Tibial nerve (tissue), 4 donors: ENCODE measurements around the gene NPIPB2. TPM values are rescaled to one million over a fixed set of nuclear protein-coding genes. Genes with fewer than 3 reads are reported as not detected.
"Not testable (repeated sequence)": the region's sequence is repeated elsewhere in the genome, so short reads cannot be mapped to it uniquely, and the experiment has no call there.

Experiments used
- DNase-seq, 2 donors: peaks; one replicate each; pipeline ENCODE4 v3.0.0-alpha.2; 2019; ENCODE audit warnings: low spot score in 2 of 2
- H3K27ac ChIP-seq, 4 donors: fragments of 200-600 bp; sonication (generic) in 3 of 4; one replicate each; pipeline ENCODE4 v1.5.1; 2017 to 2019; ENCODE audit warnings: mild to moderate bottlenecking in 1 of 4
- H3K27me3 ChIP-seq, 2 donors: fragments of 200-600 bp; sonication (generic) in 1 of 2; one replicate each; pipeline versions ENCODE4 v1.5.1 to v1.6.0; 2017 to 2019
- H3K36me3 ChIP-seq, 3 donors: fragments of 200-600 bp; sonication (generic); one replicate each; pipeline ENCODE4 v1.5.1; 2018 to 2019
- H3K4me1 ChIP-seq, 4 donors: fragments of 200-600 bp; sonication (generic) in 3 of 4; one replicate each; pipeline ENCODE4 v1.5.1; 2017 to 2019
- H3K4me3 ChIP-seq, 4 donors: fragments of 200-600 bp; sonication (generic) in 3 of 4; one replicate each; pipeline ENCODE4 v1.5.1; 2017 to 2019; ENCODE audit warnings: mild to moderate bottlenecking in 1 of 4, moderate library complexity in 1 of 4
- H3K9me3 ChIP-seq, 4 donors: fragments of 200-600 bp; sonication (generic) in 3 of 4; one replicate each; pipeline ENCODE4 v1.5.1; 2017 to 2019
- CTCF ChIP-seq, 5 experiments: fragments of 200-600 bp in 3 of 5; fragments of 450-650 bp in 2 of 5; sonication (generic) in 3 of 5; IDR thresholded peaks; one replicate each; pipeline ENCODE4 v1.5.1; 2016 to 2019; ENCODE audit warnings: antibody characterized with exemption in 5 of 5, mild to moderate bottlenecking in 3 of 5, moderate library complexity in 2 of 5
- EP300 ChIP-seq, 2 donors: sonication (generic); formaldehyde crosslinking; IDR thresholded peaks; one replicate each; pipeline ENCODE4 v1.6.1; 2017; ENCODE audit warnings: antibody characterized with exemption in 2 of 2, mild to moderate bottlenecking in 1 of 2
- POLR2A ChIP-seq, 2 donors: fragments of 450-650 bp; IDR thresholded peaks; one replicate each; pipeline ENCODE4 v1.6.1; 2017; ENCODE audit warnings: antibody characterized with exemption in 2 of 2, mild to moderate bottlenecking in 2 of 2, moderate library complexity in 2 of 2
- WGBS, 2 donors: methylation state at CpG; one replicate each; pipeline ENCODE4 v1.1.5; 2018; 5-methylcytosine and 5-hydroxymethylcytosine counted together
- total RNA-seq, 4 donors: library from RNA; depleted of rRNA; stranded (reverse); fragments of >200 nt; gene quantifications; one replicate each; pipeline ENCODE4 v1.1.0, GENCODE V29; 2016

The NPIPB2 gene
- total RNA-seq, 4 donors from 2014 or later = 6.8 to 12.6 (median 8.3) TPM

DNA sequence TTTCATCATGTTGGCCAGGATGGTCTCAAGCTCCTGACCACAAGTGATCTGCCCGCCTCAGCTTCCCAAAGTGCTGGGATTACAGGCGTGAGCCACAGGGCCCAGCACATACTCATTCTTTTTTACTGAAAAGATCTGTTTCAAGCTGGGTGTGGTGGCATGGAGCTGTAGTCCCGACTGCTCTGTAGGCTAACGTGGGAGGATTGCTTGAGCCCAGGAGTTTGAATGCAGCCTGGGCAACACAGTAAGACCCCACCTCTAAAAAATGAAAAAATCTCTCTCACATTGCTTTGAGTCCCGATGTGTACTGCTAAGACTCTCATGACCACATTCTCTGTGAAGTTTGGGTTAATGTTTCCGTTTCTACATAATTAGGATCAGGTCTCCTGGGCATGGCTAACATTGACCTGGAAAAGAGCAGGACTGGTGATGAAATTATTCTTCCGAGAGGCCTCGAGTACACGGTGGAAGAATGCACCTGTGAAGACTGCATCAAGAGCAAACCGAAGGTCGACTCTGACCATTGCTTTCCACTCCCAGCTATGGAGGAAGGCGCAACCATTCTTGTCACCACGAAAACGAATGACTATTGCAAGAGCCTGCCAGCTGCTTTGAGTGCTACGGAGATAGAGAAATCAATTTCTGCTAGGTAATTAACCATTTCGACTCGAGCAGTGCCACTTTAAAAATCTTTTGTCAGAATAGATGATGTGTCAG is 25.5 kb upstream of the NPIPB2 start:
- 78 to 83% methylated on average over 17 of the region's 17 CpGs for WGBS, 2 donors
- DNase-seq = no peak
- H3K9me3 ChIP-seq = no peaks in the 10 kb centered on the region
- H3K36me3 ChIP-seq = no peaks in the 10 kb centered on the region
- no peak overlapping the region for H3K4me3 ChIP-seq
- H3K4me1 ChIP-seq = peaks cover 0 to 5% (median 0%) of the 10 kb centered on the region in 4 donors
- H3K27ac ChIP-seq = no peak overlapping the region
- H3K27me3 ChIP-seq = no peaks in the 10 kb centered on the region
- no peak for TF ChIP-seq EP300 (IDR thresholded peaks at IDR 0.05)
- TF ChIP-seq CTCF (IDR thresholded peaks at IDR 0.05) = no peak
- no peak for TF ChIP-seq POLR2A (IDR thresholded peaks at IDR 0.05)

DNA sequence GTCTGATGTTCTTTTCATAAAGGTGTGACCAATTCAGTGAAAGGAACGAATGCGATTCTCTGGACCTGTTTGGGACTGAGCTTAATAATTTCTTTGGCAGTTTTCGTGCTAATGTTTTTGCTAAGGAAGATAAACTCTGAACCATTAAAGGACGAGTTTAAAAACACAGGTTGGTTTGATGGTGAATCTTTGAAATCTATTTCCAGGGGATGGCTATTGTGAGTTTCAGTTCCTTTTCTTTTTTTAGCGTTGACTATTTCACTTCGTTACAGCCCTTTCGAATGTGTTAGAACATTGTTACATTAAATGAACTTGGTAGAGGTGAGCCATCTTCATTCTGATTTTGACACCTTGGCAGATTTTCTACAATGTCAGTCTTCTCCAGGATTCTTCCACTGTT is 24.3 kb upstream of the NPIPB2 start:
- H3K36me3 ChIP-seq = no peaks in the 10 kb centered on the region
- H3K9me3 ChIP-seq = no peaks in the 10 kb centered on the region
- TF ChIP-seq CTCF (IDR thresholded peaks at IDR 0.05) (no peak), POLR2A (IDR thresholded peaks at IDR 0.05) (no peak), EP300 (IDR thresholded peaks at IDR 0.05) (no peak)
- peak overlapping the region in 1 of 4 donors; percentile 12 for H3K27ac ChIP-seq
- DNase-seq = no peak
- no peaks in the 10 kb centered on the region for H3K27me3 ChIP-seq
- peaks cover 0 to 5% (median 0%) of the 10 kb centered on the region in 4 donors for H3K4me1 ChIP-seq
- no peak overlapping the region for H3K4me3 ChIP-seq
- WGBS, 2 donors = 84 to 85% methylated on average over 7 of the region's 7 CpGs

- 48 to 58% methylated on average over 9 of the region's 9 CpGs for WGBS, 2 donors
- no peaks in the 10 kb centered on the region for H3K27me3 ChIP-seq
- DNase-seq = no peak
- TF ChIP-seq POLR2A (IDR thresholded peaks at IDR 0.05) = no peak
- no peak within 1 kb of the TSS for H3K4me3 ChIP-seq
- peak within 1 kb of the TSS in 1 of 4 donors; percentile 45 for H3K27ac ChIP-seq
- no peaks in the 10 kb centered on the region for H3K9me3 ChIP-seq
- H3K4me1 ChIP-seq = peaks cover 0 to 5% (median 0%) of the 10 kb centered on the region in 4 donors
- H3K36me3 ChIP-seq = no peaks in the 10 kb centered on the region
Observed at GRCh38 chr16:11964761-11965551, 23.1 kb upstream of the NPIPB2 start, which contains the start of gene TNFRSF17. Gene TNFRSF17, plus strand, starts transcription at chr16:11965210. Its CDS starts 115 bp downstream, at chr16:11965325.

GRCh38 chr16:11963706-11964105 is 21.9 kb upstream of the NPIPB2 start:
- no peak for TF ChIP-seq CTCF (IDR thresholded peaks at IDR 0.05)
- TF ChIP-seq EP300 (IDR thresholded peaks at IDR 0.05) = no peak
- no peak for TF ChIP-seq POLR2A (IDR thresholded peaks at IDR 0.05)
- no peak overlapping the region for H3K27ac ChIP-seq
- peaks cover 0 to 5% (median 0%) of the 10 kb centered on the region in 4 donors for H3K4me1 ChIP-seq
- H3K36me3 ChIP-seq = no peaks in the 10 kb centered on the region
- H3K27me3 ChIP-seq = no peaks in the 10 kb centered on the region
- DNase-seq = no peak
- H3K9me3 ChIP-seq = no peaks in the 10 kb centered on the region
- no peak overlapping the region for H3K4me3 ChIP-seq
- 87 to 91% methylated on average over 6 of the region's 6 CpGs for WGBS, 2 donors

DNA sequence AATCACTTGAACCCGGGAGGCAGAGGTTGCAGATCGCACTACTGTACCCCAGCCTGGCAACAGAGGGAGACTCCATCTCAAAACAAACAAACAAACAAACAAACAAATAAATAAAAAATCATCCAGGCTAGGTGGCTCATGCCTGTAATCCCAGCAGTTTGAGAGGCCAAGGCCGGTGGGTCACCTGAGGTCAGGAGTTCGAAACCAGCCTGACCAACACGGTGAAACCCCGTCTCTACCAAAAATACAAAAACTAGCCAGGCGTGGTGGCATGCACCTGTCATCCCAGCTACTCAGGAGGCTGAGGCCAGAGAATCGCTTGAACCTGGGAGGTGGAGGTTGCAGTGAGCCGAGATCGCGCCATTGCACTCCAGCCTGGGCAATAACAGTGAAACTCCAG is 21.1 kb upstream of the NPIPB2 start:
- not testable (repeated sequence) for H3K4me1 ChIP-seq, H3K27me3 ChIP-seq, DNase-seq, H3K36me3 ChIP-seq, H3K27ac ChIP-seq, H3K4me3 ChIP-seq, H3K9me3 ChIP-seq
- WGBS, 2 donors = 82 to 95% methylated on average over 11 of the region's 11 CpGs

GRCh38 chr16:11962457-11962856 is 20.6 kb upstream of the NPIPB2 start:
- H3K4me3 ChIP-seq, H3K27me3 ChIP-seq, H3K36me3 ChIP-seq, H3K4me1 ChIP-seq, DNase-seq, H3K27ac ChIP-seq, H3K9me3 ChIP-seq: not testable (repeated sequence)
- WGBS, 2 donors = 79 to 90% methylated on average over 5 of the region's 5 CpGs
